Loucy (cell line): ENCODE measurements around the gene CLEC17A.
"Not testable (repeated sequence)": the region's sequence is repeated elsewhere in the genome, so short reads cannot be mapped to it uniquely, and the experiment has no call there.

Source experiments
- H2AFZ ChIP-seq: fragments of 200-600 bp; sonication (generic); 2 replicates; pipeline ENCODE4 v1.6.0; 2016; ENCODE audit warnings: antibody characterized with exemption, mild to moderate bottlenecking, low read length, moderate library complexity
- H3F3A ChIP-seq: fragments of 200-600 bp; 2 replicates; pipeline ENCODE4 v1.6.0; 2016; ENCODE audit warnings: antibody characterized with exemption, low read depth, mild to moderate bottlenecking
- H3K27me3 ChIP-seq: fragments of 200-600 bp; sonication (generic); 2 replicates; pipeline ENCODE4 v1.6.1; 2014; ENCODE audit warnings: low read length, mild to moderate bottlenecking; ENCODE audit not compliant: insufficient read depth, poor library complexity, severe bottlenecking
- H3K36me3 ChIP-seq: fragments of 200-600 bp; sonication (generic); 2 replicates; pipeline ENCODE4 v1.6.1; 2016; ENCODE audit warnings: low read length; ENCODE audit not compliant: insufficient read depth
- H3K4me1 ChIP-seq: fragments of 200-600 bp; sonication (generic); 2 replicates; pipeline ENCODE4 v1.5.1; 2014; ENCODE audit warnings: low read length, mild to moderate bottlenecking; ENCODE audit not compliant: insufficient read depth, poor library complexity, severe bottlenecking
- H3K4me2 ChIP-seq: fragments of 200-600 bp; sonication (generic); 2 replicates; pipeline ENCODE4 v1.6.0; 2014; ENCODE audit warnings: antibody characterized with exemption, low read length, low read depth, mild to moderate bottlenecking; ENCODE audit not compliant: poor library complexity, severe bottlenecking
- H3K4me3 ChIP-seq: fragments of 200-600 bp; sonication (generic); 2 replicates; pipeline ENCODE4 v1.5.1; 2014; ENCODE audit warnings: low read length, mild to moderate bottlenecking, mixed read lengths; ENCODE audit not compliant: poor library complexity, severe bottlenecking
- H3K79me2 ChIP-seq: fragments of 200-600 bp; sonication (generic); 2 replicates; pipeline ENCODE4 v1.6.1; 2014; ENCODE audit warnings: low read length; ENCODE audit not compliant: insufficient read depth
- H3K9ac ChIP-seq: fragments of 200-600 bp; sonication (generic); 2 replicates; pipeline ENCODE4 v1.6.0; 2014; ENCODE audit warnings: mild to moderate bottlenecking, low read depth, low read length, moderate library complexity; ENCODE audit not compliant: poor library complexity, severe bottlenecking
- H3K9me2 ChIP-seq: fragments of 200-600 bp; sonication (generic); replicated peaks from 2 replicates; pipeline ENCODE4 v1.6.1; 2016; ENCODE audit warnings: low read depth, low read length, mixed read lengths
- H3K9me3 ChIP-seq: fragments of 200-600 bp; sonication (generic); 2 replicates; pipeline ENCODE4 v1.6.1; 2014; ENCODE audit warnings: mild to moderate bottlenecking, antibody characterized with exemption, low read length, low read depth; ENCODE audit not compliant: insufficient read depth
- H4K20me1 ChIP-seq: fragments of 200-600 bp; sonication (generic); 2 replicates; pipeline ENCODE4 v1.6.0; 2014; ENCODE audit warnings: antibody characterized with exemption, low read length, mild to moderate bottlenecking; ENCODE audit not compliant: insufficient read depth, poor library complexity, severe bottlenecking
- EZH2phosphoT487 ChIP-seq: fragments of 200-600 bp; IDR thresholded peaks from 2 replicates; pipeline ENCODE4 v1.6.1; 2018; ENCODE audit warnings: antibody characterized with exemption, mild to moderate bottlenecking, moderate library complexity, borderline replicate concordance
- TF ChIP-seq, protein P1 (sequence below): fragments of 200-600 bp; sonication (generic); conservative IDR thresholded peaks from 2 replicates; pipeline ENCODE4 v1.5.1; 2014; ENCODE audit warnings: mild to moderate bottlenecking, antibody characterized with exemption, low read length

The CLEC17A gene

GRCh38 chr19:14577885-14578427 is 4.9 kb upstream of the CLEC17A start:
- H3K9ac ChIP-seq, result no peak overlapping the region

DNA sequence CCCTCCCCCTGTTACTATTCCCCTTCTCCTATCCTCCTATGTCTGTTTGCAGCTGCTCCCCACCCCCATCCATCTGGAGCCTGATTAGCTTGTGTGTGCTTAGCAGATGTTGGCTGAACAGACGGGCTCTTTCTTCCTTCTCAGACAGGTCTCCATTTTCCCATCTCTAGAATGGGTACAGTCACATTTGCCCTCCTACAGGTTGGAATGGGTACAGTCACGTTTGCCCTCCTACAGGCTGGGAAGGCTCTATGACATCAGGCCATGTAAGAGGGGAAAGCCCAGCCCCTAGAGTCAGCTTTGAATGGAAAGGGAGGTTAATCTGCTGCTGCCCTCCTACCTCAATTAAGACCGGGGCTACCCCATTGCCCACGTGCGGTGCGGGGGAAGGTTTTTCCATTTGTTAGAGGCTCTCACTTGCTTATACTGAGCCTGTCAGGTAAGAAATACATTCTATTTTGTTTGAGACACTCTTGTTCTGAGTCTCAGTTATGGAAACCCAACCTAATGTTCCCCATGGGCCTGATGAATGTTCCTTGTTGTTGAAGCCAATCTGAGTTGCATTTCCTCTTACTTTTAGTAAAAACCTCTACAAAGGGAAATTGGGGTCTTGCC is 2.2 kb upstream of the CLEC17A start:
- Histone ChIP-seq H3K9me3 (no peaks in the 10 kb centered on the region), H3K4me1 (peaks cover 3% of the 10 kb centered on the region)

More at GRCh38 chr19:14577885-14578427, 4.9 kb upstream of the CLEC17A start:
- H3F3A ChIP-seq, result no peaks in the 10 kb centered on the region
- no peaks in the 10 kb centered on the region for H3K36me3 ChIP-seq
- H3K4me3 ChIP-seq, result no peak overlapping the region
- H2AFZ ChIP-seq, result no peak overlapping the region
- no peak overlapping the region for H3K4me2 ChIP-seq
- no peaks in the 10 kb centered on the region for H4K20me1 ChIP-seq
- TF ChIP-seq, protein P1, sequence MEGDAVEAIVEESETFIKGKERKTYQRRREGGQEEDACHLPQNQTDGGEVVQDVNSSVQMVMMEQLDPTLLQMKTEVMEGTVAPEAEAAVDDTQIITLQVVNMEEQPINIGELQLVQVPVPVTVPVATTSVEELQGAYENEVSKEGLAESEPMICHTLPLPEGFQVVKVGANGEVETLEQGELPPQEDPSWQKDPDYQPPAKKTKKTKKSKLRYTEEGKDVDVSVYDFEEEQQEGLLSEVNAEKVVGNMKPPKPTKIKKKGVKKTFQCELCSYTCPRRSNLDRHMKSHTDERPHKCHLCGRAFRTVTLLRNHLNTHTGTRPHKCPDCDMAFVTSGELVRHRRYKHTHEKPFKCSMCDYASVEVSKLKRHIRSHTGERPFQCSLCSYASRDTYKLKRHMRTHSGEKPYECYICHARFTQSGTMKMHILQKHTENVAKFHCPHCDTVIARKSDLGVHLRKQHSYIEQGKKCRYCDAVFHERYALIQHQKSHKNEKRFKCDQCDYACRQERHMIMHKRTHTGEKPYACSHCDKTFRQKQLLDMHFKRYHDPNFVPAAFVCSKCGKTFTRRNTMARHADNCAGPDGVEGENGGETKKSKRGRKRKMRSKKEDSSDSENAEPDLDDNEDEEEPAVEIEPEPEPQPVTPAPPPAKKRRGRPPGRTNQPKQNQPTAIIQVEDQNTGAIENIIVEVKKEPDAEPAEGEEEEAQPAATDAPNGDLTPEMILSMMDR, result no peak
- no peak for TF ChIP-seq EZH2phosphoT487
- H3K9me2 ChIP-seq, result no peaks in the 10 kb centered on the region
- H3K27me3 ChIP-seq, result no peaks in the 10 kb centered on the region
- H3K9me3 ChIP-seq, result no peaks in the 10 kb centered on the region
- peaks cover 3% of the 10 kb centered on the region for H3K4me1 ChIP-seq
- H3K79me2 ChIP-seq, result no peaks in the 10 kb centered on the region

GRCh38 chr19:14584372-14584771 is 1.5 kb downstream of the CLEC17A start:
- H4K20me1 ChIP-seq, H2AFZ ChIP-seq, H3K27me3 ChIP-seq, H3K4me2 ChIP-seq, H3K9ac ChIP-seq, H3K4me1 ChIP-seq, H3K36me3 ChIP-seq, H3F3A ChIP-seq, H3K9me2 ChIP-seq, H3K79me2 ChIP-seq, H3K9me3 ChIP-seq, H3K4me3 ChIP-seq: not testable (repeated sequence)

More for the DNA sequence above, 2.2 kb upstream of the CLEC17A start:
- no peaks in the 10 kb centered on the region for H3K36me3 ChIP-seq
- H3K9ac ChIP-seq, result no peak overlapping the region
- TF ChIP-seq, protein P1, result no peak
- no peaks in the 10 kb centered on the region for H3K27me3 ChIP-seq
- H3K79me2 ChIP-seq, result no peaks in the 10 kb centered on the region
- no peaks in the 10 kb centered on the region for H4K20me1 ChIP-seq
- H3K4me2 ChIP-seq, result no peak overlapping the region
- no peak overlapping the region for H3K4me3 ChIP-seq
- H2AFZ ChIP-seq, result no peak overlapping the region
- no peaks in the 10 kb centered on the region for H3K9me2 ChIP-seq
- no peaks in the 10 kb centered on the region for H3F3A ChIP-seq

DNA sequence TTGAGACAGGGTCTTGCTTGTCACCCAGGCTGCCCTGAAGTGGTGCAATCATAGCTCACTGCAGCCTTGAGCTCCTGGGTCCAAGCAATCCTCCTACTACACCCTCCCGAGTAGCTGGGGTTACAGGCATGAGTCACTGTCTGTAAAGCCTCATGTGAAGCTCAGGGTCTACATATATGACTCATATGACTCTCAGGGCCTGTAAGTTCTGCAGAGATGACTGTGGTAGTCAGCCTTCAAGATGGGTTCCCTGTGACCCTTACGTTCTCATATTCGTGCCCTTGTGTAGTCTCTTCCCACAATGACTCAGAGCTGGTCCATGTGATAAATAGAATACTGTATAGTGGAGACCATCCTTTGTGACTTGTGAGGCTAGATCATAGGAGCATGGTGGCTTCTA is 2.3 kb downstream of the CLEC17A start:
- H3K4me2 ChIP-seq, H3K27me3 ChIP-seq, H3K4me1 ChIP-seq, H3K79me2 ChIP-seq, H3K4me3 ChIP-seq, H3F3A ChIP-seq, H3K9me3 ChIP-seq, H3K9me2 ChIP-seq, H3K9ac ChIP-seq, H4K20me1 ChIP-seq, H2AFZ ChIP-seq, H3K36me3 ChIP-seq: not testable (repeated sequence)

GRCh38 chr19:14589433-14589832 is 6.5 kb downstream of the CLEC17A start:
- not testable (repeated sequence) for H3K27me3 ChIP-seq, H2AFZ ChIP-seq, H3K9ac ChIP-seq, H4K20me1 ChIP-seq, H3K79me2 ChIP-seq, H3K4me3 ChIP-seq, H3K4me1 ChIP-seq, H3K9me2 ChIP-seq, H3K36me3 ChIP-seq, H3F3A ChIP-seq, H3K9me3 ChIP-seq, H3K4me2 ChIP-seq
